ENCODE measurements around the gene DNAJA3. TPM values are rescaled to one million over a fixed set of nuclear protein-coding genes. Genes with fewer than 3 reads are reported as not detected.

DNAJA3 gene
- total and polyA plus RNA-seq, 9 of the 15 experiments (the other 6 are each of a cell fraction or from before 2014, with no cell fraction given), result 8.1 to 105 (median 79.0) TPM

DNA sequence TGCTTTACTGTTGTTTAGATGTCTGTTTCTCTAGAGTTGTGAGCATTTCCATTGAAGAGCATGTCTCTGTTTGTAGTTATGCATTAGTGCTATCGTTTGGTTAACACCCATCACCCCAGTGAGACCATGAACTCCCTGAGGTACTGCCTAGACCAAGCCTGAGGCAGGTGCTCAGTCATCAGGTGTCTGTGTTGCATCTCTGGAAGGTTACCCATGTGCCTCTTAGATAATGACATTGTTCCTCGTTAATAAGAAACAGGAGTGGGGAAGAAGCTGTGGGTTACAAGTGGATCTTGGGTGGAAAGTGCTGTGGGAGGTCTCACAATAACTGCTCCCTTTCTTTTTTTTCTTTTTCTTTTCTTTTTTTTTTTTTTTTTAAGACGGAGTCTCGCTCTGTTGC is 18.3 kb downstream of the DNAJA3 start (continued):
- TF ChIP-seq, protein P1, sequence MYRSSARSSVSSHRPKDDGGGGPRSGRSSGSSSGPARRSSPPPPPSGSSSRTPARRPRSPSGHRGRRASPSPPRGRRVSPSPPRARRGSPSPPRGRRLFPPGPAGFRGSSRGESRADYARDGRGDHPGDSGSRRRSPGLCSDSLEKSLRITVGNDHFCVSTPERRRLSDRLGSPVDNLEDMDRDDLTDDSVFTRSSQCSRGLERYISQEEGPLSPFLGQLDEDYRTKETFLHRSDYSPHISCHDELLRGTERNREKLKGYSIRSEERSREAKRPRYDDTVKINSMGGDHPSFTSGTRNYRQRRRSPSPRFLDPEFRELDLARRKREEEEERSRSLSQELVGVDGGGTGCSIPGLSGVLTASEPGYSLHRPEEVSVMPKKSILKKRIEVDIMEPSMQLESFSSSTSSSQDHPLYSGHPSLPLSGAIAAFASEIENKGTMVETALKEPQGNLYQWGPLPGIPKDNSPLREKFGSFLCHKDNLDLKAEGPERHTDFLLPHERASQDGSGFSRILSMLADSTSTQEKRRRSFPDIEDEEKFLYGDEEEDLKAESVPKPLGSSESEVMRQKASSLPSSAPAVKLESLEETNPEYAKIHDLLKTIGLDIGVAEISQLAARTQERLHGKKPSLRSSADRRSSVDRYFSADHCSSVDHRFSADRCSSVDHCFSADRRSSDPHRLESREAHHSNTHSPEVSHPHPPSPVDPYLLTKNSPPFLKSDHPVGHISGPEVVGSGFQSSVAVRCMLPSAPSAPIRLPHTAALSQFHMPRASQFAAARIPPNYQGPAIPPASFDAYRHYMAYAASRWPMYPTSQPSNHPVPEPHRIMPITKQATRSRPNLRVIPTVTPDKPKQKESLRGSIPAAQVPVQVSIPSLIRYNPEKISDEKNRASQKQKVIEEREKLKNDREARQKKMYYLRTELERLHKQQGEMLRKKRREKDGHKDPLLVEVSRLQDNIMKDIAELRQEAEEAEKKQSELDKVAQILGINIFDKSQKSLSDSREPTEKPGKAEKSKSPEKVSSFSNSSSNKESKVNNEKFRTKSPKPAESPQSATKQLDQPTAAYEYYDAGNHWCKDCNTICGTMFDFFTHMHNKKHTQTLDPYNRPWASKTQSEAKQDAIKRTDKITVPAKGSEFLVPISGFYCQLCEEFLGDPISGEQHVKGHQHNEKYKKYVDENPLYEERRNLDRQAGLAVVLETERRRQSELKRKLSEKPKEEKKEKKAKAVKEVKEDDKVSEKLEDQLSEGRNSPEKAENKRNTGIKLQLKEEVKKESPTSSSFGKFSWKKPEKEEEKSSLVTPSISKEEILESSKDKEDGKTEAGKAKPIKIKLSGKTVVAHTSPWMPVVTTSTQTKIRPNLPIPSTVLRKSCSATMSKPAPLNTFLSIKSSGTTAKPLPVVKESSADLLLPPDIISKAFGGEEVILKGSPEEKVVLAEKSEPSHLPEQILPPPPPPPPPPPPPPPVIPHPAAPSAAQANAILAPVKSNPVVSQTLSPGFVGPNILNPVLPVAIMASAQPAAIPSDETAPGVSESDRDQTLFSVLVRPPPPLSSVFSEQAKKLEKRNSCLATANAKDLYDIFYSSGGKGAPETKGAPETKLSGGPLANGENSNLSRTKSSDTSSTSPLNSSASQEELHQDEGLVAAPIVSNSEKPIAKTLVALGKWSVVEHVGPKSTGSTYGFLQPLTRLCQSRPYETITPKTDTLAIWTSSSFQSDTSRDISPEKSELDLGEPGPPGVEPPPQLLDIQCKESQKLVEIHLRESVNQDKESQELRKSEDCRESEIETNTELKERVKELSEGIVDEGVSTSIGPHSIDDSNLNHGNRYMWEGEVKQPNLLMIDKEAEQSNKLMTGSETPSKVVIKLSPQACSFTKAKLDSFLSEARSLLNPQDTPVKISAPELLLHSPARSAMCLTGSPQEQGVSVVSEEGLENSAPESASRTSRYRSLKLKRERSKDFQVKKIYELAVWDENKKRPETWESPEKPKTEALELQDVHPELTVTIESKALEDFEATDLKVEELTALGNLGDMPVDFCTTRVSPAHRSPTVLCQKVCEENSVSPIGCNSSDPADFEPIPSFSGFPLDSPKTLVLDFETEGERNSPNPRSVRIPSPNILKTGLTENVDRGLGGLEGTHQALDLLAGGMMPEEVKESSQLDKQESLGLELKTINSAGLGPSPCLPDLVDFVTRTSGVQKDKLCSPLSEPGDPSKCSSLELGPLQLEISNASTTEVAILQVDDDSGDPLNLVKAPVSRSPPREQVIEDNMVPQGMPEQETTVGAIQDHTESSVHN (IDR thresholded peaks at IDR 0.05; ENCODE audit: borderline replicate concordance in 1 of 2, low read depth in 1 of 2), result no peak
- TF ChIP-seq HIVEP1 (CRISPR knock-in tag; IDR thresholded peaks at IDR 0.05), result no peak
- TF ChIP-seq, protein P2, sequence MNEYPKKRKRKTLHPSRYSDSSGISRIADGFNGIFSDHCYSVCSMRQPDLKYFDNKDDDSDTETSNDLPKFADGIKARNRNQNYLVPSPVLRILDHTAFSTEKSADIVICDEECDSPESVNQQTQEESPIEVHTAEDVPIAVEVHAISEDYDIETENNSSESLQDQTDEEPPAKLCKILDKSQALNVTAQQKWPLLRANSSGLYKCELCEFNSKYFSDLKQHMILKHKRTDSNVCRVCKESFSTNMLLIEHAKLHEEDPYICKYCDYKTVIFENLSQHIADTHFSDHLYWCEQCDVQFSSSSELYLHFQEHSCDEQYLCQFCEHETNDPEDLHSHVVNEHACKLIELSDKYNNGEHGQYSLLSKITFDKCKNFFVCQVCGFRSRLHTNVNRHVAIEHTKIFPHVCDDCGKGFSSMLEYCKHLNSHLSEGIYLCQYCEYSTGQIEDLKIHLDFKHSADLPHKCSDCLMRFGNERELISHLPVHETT (CRISPR knock-in tag; conservative IDR thresholded peaks at IDR 0.05 in 1 of 2, IDR thresholded peaks at IDR 0.05 in 1 of 2), result no peak
- no peak for TF ChIP-seq FOSL1 (tag; conservative IDR thresholded peaks at IDR 0.05)
- TF ChIP-seq ELF2 (CRISPR knock-in tag; IDR thresholded peaks at IDR 0.05), result no peak
- TF ChIP-seq, protein P3, sequence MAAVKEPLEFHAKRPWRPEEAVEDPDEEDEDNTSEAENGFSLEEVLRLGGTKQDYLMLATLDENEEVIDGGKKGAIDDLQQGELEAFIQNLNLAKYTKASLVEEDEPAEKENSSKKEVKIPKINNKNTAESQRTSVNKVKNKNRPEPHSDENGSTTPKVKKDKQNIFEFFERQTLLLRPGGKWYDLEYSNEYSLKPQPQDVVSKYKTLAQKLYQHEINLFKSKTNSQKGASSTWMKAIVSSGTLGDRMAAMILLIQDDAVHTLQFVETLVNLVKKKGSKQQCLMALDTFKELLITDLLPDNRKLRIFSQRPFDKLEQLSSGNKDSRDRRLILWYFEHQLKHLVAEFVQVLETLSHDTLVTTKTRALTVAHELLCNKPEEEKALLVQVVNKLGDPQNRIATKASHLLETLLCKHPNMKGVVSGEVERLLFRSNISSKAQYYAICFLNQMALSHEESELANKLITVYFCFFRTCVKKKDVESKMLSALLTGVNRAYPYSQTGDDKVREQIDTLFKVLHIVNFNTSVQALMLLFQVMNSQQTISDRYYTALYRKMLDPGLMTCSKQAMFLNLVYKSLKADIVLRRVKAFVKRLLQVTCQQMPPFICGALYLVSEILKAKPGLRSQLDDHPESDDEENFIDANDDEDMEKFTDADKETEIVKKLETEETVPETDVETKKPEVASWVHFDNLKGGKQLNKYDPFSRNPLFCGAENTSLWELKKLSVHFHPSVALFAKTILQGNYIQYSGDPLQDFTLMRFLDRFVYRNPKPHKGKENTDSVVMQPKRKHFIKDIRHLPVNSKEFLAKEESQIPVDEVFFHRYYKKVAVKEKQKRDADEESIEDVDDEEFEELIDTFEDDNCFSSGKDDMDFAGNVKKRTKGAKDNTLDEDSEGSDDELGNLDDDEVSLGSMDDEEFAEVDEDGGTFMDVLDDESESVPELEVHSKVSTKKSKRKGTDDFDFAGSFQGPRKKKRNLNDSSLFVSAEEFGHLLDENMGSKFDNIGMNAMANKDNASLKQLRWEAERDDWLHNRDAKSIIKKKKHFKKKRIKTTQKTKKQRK (IDR thresholded peaks at IDR 0.05; ENCODE audit: borderline replicate concordance, low read depth, low read length), result no peak
- no peak for TF ChIP-seq ZFP30 (CRISPR knock-in tag; IDR thresholded peaks at IDR 0.05; ENCODE audit: borderline replicate concordance)
- no peak for TF ChIP-seq ZBTB17 (CRISPR knock-in tag; IDR thresholded peaks at IDR 0.05)
- no peak for TF ChIP-seq ZNF41 (CRISPR knock-in tag; conservative IDR thresholded peaks at IDR 0.05)
